ENCODE results near the gene OBSCN. TPM values are rescaled to one million over a fixed set of nuclear protein-coding genes. Genes with fewer than 3 reads are reported as not detected.

OBSCN gene
- total RNA-seq, 1 donor from 2014 or later, result 9.5 TPM

DNA sequence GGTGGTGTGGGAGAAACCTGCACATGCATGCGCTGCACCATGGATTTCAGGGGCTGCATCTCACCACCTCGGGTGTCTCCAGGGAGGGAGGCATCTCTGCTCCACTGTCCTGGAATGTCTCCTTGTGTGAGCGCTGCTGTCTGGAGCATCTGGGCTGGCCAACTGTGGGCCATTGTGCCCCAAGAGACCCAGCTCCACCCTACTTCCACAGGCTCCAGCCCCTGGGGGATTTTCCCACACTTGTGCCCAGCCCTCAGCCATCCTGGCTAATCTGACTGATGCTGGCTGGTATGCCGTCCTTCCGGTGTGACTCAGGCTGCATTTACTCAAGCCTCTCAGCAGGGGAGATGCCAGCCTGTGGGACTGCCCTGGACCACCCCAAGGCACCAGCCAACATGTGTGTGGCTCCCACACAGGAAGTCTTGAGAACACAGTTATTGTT lies 136.8 kb downstream of the OBSCN start:
- no peak for DNase-seq

DNA sequence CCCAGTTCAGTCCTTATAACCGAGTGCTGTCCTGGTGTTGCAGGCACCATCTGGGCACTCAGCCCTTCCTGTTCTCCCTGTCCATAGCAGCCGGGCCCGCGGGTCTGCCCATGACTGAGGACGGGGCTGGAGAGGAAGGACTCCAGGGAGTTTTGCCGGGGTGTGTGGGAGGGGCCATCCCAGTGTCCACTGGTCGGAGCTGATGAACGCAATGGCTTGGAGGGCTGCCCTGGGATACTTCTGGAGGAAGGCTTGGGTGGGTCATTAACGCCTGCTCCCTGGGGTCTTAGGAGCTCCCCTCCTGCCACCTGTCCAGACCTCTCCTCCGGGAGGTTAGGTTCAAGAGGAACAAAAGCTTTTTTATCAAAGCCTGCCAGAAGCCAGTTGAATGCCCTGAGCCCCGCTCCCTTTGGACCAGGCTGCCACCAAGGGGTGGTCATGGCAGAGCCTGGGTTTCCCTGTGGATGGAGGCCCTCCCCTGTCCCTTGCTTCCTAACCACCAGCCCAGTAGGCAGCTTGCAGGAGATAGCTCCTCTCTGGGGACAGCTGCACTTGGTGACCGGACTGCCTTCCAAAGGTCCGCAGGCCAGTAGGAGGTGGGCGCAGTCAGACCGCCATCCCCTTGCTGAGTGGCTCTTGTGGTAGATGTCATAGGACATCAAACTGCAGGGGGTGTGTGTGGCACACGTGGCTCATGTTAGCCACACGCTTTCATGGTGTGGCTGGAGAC lies 137.5 kb downstream of the OBSCN start:
- DNase-seq, result no peak

DNA sequence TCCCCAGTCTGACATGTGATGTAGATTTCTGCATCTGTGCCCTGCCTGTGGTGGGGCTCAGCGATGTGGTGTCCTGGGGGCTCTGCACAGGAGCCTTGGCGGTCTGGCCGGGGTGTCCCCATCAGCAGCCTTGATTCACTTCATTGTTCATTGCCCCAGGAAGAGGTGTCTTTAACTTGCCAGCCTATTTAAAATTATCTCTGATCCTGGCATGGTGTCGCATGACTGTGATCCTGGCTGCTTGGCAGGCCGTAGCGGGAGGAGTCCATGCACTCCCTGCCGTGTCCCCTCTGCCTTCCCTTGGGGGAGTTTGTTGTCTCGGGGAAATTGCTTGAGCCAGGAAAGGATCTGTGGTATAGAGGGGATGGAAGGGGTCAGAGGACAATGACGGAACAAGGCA lies 138.9 kb downstream of the OBSCN start:
- no peak for DNase-seq

DNA sequence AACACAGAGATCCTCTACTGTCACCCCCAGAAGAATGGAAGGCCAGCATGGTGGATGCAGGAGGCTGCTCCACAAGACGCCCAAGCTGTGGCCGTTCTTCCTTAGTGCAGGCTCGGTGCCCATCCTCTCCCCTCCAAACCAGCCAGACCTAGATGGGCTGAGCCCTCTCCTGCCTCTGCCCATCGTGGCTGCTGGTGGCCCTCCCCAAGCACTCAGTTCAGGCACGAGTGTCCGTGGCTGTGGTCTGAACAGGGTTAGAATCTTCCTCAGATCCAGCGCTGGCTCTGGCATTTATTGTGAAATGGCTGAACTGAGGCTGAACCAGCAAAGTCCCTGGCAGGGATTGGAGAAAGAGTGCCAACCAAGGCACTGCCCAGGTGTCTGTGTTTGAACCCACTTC lies 139.3 kb downstream of the OBSCN start:
- no peak for DNase-seq

DNA sequence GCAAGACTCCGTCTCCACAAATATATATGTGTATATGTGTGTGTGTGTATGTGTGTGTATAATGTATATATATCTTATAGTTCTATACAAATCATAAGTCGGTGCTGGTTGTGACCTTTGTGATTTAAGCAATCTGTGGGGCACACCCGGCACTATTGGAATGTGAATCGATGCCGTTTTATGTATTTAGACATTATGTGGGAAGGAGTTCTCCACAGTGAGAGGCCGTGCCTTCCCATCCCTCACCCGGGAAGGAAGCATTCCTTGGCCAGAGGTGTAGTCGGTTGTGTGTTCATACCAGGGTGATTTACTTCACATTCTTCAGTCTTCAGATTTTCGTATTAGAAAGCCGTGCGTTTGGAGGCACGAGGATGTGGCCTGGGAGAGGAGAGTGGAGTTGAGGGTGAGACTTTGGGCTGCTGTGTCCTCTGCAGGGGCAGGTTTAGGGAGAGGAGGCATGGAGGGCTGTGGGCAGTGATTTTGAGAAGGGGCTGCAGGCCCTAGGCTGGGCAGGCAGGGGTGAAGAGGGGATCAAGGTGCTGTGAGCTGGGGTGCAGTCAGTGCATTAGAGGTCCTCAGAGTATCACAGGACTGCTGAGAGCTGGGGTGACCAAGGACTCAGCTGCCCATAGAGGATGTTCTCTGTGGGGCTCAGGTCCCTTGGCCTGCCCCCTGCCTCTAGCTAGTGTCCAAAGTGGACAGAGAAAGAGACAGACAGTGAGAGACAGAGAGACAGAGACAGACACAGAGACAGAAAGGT lies 141.0 kb downstream of the OBSCN start:
- DNase-seq, result no peak

DNA sequence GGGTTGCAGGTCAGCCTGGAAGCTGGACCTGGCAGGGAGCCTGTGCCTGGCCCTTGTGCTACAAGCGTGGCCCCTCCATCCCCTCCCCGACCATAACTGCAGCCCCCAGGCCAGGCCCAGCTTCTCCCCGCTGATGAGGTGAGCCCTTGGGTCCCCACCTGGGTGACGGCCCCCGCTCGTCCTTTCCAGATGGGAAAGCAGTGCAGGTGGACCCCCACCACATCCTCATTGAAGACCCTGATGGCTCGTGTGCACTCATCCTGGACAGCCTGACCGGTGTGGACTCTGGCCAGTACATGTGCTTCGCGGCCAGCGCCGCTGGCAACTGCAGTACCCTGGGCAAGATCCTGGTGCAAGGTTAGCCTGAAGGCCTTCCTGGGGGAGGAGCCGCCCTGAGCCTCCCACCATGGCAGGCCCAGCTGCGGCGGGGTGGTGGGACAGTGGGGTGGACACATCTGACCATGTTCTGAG lies 141.9 kb downstream of the OBSCN start:
- DNase-seq, result no peak

DNA sequence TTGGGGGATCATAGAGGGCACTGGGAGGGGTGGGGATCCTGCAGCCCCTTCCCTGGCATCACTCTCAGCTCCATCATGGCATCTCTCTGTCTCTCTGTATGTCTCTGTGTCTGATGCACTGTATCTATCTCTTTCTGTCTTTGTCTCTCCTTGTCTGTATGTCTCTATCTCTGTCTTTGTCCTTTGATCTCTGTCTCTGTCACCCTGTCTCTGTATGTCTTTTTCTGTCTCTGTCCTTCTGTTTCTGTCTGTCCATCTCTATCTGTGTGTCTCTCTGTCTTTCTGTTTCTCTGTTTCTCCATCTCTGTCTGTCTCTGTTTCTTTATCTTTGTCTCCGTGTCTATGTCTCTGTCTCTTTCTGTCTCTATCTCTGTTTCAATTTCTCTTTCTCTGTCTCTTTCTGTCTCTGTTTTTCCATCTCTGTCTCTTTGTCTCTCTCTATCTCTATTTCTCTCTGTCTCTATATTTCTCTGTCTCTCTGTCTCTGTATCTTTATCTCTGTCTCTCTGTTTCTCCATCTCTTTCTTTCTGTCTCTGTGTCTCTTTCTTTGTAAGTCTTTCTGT lies 142.4 kb downstream of the OBSCN start:
- no peak for DNase-seq

DNA sequence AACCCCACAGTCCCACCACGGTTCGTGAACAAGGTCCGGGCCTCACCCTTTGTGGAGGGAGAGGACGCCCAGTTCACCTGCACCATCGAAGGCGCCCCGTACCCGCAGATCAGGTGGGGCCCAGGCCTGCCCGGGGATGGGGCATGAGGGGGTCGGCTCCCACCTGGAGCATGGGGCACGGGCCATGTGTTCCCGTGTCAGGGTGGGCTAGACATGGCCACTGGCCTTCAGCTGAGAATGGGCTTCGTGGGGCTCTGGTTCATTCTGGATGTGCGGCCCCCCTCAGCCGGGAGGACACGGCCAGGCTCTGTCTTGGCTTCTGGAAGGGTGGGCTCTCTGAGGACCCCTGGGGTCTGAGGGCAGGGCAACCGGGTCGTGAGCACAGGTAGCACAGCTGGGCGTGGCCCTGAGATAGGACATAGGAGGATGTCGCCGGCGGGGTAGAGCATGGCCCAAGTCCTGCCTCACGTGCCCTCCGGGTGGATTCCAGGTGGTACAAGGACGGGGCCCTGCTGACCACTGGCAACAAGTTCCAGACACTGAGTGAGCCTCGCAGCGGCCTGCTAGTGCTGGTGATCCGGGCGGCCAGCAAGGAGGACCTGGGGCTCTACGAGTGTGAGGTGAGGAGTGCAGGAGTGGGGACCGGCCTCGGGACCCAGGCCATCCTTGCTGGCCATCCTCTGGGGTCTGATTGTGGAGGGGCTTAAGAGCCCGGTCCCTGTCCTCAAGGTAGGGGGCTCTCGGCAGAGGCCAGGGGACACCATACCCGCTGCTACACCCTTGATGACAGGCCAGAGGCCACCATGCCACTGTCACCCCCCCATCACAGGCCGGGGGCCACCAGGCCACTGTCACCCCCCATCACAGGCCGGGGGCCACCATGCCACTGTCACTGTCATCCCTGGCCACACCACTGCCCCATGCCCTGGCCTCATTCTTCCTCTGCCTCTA lies 143.3 kb downstream of the OBSCN start:
- no peak for DNase-seq

DNA sequence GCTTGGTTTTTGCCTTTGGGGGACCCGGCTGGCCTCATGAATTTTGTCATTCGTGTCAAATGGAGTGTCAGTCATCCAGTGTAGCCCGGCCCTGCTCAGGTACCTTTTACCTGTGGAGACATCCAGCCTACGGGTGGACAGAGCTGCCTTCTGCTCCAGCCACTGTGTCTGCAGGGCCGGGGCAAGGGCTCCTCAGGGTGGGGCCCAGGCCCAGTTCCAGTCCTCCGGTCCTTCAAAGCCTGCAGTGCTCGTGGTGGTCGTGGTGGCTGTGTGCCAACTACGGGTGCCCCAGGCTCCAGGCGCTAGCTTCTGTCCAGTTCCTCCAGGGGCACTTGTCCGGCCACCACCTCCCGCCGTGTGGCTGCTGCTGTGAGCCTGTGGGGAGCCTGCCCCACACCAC lies 144.0 kb downstream of the OBSCN start:
- no peak for DNase-seq

DNA sequence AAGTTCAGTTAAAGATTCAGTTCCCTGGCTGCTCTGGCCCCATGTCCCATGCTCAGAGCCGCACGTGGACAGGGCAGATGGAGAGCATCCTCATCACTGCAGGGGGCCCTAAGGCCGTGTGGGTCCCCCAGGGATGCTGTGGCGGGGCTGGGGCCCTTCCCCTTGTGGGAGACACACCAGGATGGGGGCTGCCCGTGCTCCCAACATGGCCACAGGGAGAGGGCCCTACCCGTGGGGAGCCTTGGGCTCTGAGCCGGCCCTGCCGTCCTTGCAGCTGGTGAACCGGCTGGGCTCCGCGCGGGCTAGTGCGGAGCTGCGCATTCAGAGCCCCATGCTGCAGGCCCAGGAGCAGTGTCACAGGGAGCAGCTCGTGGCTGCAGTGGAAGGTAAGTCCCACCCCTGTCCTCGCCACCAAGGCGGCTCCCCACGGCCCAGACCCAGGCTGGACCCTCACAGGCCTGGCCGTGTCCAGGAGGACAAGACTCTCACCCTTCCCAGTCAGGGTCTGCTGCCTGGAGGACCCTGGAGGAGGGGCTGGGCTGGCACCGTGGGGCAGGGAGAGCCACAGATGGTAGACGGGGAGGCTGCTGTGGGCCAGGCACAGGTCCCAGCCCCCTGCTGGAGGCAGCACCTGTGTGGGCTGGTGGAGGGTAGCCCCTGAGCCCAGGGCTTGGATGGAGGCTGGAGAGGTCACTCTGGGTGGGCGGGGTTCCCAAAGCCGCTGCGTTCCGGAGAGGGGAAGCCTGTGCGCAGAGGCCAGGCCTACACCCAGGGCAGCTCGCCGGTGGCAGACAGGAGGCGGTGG lies 145.0 kb downstream of the OBSCN start:
- no peak for DNase-seq

DNA sequence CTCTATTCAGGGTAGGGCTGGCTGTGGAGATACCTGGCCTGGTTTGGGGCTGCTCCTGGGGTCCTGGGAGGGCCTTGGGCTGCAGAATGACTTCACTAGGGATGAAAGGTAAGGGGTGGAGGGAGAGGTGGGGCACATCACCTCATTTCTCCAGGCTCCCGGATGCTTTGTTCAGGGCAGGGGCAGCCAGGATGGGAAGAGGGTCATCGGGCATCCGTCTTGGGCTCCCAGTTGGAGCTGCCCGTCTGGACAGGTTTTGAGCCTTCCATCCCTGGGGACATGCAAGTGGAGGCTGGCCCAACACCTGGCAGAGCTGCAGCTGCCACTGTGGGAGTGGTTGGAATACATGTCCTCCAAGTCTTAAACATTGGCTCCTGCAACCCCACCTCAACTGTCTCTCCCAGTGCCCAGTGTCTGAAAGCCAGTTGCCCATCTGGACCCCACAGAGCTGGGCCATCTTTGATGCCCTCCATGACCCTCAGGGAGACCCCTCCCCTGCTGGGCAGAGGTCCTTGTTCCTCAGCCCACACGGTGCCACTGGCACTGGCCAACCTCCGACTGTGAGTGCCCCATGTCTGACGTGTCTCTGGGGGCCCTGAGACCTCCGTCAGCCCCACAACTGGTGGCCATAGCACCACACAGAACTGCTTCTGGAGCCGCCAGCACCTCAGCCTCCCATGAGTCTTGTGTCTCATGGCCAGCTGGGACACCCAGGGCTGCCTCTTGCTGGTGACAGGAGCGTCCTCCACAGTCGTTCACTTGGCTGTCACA lies 145.9 kb downstream of the OBSCN start:
- no peak for DNase-seq

DNA sequence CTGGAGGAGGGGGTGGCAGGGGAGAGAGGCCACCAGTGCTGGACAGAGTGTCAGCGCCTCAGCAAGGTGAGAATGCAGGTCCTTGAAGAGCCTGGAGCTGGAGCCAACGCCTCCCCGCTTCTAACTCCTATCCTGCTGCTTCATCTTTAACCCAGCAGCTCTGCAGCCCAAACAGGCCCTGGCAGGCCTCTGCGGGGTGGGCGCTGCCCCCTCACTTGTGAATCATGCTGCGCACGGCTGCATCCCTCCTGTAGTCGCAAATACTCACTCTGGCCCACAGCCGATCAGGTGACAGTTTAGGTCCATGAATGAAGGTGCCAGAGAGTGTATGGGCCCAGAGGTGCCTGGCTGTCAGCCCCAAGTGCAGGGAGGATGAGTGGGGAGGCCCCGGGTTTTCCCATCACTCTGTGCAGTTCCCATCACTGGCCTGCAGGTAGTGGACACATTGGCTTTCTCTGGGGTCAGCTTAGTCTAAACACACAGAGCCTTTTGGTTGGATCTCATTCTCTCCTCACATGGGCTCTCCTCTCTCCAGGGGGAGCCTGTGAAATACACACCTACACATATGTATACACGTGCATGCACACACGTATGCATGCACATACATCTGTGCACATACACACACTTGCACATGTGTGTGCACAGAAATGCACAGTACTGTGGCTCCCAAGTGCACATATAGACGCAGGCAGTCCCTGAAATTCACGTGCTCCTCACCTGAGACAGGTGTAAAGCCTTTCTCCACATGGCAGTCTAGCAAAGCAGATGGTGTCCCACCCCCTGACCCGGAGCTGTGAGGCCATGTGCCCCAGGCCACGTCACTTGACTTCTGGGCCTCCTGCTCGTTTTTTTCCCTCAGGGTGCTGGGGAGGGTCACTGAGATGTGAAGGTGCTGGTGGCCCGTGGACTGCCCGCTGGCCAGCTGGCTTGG lies 146.8 kb downstream of the OBSCN start:
- no peak for DNase-seq

DNA sequence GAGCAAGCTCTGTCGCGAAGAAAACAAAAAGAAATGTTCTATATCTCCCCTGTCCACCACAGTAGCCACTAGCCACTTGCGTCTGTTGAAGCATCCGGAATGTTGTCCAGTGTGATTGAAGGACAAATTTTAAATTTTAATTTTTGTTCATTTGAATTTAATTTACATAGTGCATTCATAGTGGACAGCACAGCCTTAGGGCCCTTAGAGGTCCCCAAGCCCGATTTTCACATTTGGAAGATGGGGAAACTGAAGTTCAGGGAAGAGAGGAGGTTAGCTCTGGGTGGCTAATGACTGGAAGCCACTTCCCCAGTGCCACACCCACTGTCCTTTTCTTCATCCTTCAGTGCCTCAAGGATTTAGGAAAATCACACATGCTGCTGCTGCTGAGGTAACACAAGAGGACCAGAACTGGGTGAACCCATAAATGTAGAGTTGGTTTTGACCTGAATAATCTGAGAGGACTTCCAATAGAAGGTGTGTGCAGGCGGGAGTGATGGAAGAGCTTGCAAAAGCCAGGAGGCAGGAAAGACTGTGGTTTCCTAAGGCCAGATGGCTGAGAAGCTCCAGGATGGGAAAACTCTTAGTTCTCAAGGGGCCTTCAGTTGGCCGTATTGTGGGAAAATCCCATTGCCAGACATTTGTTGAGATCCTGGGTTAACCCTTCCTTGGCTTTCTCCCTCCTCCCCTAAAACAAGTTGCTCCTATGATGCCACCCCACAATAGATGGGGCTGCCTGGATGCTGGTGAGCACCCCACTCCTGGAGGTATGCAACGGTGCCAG lies 149.2 kb downstream of the OBSCN start:
- DNase-seq, result no peak

DNA sequence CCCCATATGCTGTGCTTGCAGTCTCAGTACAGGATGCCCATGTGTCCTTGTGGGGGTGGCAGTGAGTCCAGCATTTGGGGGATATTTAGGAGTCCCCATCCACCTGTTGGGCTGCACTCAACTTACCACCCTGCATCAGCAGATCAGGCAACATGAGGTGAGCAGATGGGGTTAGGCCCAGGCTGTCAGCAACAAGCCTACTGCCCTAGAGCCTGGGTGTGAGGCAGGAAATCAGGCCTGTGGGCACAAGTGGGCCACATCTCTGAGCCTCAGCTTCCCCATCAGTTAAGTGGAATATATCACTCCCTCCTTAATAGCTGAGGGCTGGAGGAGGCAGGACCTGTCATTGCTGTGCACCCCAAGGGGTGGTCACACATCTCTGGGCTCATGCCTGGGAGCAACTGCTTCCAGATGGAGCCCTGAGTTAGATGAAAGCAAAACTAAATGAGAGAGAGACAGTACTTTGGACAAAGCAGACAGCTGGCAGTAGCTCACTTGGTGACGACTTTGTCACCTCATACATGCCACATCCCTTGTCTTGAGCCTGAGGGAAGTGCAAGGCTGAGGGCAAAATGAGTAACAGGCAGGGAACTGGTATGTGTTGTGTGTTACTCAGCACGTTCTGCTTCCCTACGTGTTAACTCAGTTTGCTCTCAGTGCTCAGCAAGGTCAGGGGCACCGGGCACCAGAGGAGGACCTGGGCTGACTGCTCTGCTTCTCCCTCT lies 150.4 kb downstream of the OBSCN start:
- no peak for DNase-seq

DNA sequence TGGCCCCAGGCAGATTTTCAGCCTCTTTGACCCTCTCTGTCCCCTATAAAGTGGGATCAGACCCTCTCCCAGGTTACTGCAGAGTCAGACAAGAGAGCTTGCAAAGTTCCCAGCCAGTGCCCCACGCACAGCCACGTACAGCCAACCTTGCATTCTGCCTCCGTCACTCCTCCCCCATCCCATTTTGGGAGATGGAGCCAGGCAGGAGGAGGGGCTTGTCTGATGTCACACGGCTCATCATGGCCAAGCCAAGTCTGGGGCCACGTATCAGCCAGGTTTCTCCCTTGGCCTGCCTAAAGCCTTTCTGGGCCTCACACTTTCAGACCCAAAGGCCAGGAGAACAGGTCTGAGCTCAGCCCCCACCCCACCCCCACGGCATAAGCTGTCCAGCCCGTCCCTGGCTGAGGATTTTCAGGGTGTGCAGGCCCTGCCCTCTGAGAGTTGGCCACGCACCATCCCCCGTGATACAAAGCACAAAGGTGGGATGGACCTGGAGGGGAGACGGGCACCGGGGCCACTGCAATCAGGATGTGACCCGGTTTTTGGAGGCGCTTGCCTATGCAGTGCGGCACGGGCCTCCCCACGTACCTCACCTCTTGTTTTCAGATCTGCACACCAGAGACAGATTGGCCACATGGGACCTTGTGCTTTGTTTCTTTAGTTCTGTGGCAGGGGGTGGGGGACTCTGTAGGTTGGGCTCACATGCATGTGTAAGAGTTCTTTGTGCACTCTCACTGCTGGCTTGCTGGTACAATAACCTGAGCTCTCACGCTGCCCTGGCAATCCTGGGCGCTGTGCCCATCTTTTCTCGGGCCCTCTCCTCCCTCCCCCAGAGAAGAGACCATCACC lies 151.1 kb downstream of the OBSCN start:
- no peak for DNase-seq

DNA sequence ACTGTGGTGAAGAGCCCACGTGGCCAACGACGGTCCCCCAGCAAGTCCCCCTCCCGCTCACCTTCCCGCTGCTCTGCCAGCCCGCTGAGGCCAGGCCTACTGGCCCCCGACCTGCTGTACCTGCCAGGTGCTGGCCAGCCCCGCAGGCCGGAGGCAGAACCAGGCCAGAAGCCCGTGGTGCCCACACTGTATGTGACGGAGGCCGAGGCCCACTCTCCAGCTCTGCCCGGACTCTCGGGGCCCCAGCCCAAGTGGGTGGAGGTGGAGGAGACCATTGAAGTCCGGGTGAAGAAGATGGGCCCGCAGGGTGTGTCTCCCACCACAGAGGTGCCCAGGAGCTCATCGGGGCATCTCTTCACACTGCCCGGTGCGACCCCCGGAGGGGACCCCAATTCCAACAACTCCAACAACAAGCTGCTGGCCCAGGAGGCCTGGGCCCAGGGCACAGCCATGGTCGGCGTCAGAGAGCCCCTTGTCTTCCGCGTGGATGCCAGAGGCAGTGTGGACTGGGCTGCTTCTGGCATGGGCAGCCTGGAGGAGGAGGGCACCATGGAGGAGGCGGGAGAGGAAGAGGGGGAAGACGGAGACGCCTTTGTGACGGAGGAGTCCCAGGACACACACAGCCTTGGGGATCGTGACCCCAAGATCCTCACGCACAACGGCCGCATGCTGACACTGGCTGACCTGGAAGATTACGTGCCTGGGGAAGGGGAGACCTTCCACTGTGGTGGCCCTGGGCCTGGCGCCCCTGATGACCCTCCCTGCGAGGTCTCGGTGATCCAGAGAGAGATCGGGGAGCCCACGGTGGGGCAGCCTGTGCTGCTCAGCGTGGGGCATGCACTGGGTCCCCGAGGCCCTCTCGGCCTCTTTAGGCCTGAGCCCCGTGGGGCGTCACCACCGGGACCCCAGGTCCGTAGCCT lies 152.0 kb downstream of the OBSCN start:
- DNase-seq, result no peak

Data from dermis blood vessel endothelial cell (primary cell).